OCI-LY7 (cell line): ENCODE measurements around the gene USP46. TPM values are rescaled to one million over a fixed set of nuclear protein-coding genes. Genes with fewer than 3 reads are reported as not detected.

ENCODE experiments used
- BruUV-seq: library from RNA; stranded (reverse); fragments of 400-500 nt; replicated peaks from 2 replicates; lab custom pipeline; 2021; lab: Mats Ljungman, UMichigan
- CTCF ChIA-PET: fragments of 300-600 bp; sonication (Branson Sonifier 250); formaldehyde crosslinking; loops from one replicate; lab custom pipeline; 2022; ENCODE audit warnings: antibody characterized with exemption; ENCODE audit not compliant: unreplicated experiment; lab: Charles Lee
- POLR2A ChIA-PET: fragments of 300-600 bp; sonication (Branson Sonifier 250); formaldehyde crosslinking; loops from one replicate; lab custom pipeline; 2022; ENCODE audit warnings: antibody characterized with exemption; lab: Charles Lee
- DNase-seq: peaks from one replicate; pipeline ENCODE4 v3.0.0-alpha.2; 2015; ENCODE audit warnings: low spot score
- H2AFZ ChIP-seq: fragments of 200-600 bp; sonication (generic), shearing (Covaris generic); 2 replicates; pipeline ENCODE4 v1.6.1; 2014; ENCODE audit warnings: mild to moderate bottlenecking, antibody characterized with exemption, low read length, moderate library complexity
- H3K27ac ChIP-seq: fragments of 200-600 bp; sonication (generic); 2 replicates; pipeline ENCODE4 v1.5.1; 2014; ENCODE audit warnings: mixed run types, low read depth, mild to moderate bottlenecking, moderate library complexity, low read length, inconsistent platforms; ENCODE audit not compliant: poor library complexity, severe bottlenecking
- H3K36me3 ChIP-seq: fragments of 200-600 bp; sonication (generic); 2 replicates; pipeline ENCODE4 v1.6.1; 2014; ENCODE audit warnings: mild to moderate bottlenecking, antibody characterized with exemption, low read length, moderate library complexity, mixed read lengths; ENCODE audit not compliant: insufficient read depth
- H3K4me1 ChIP-seq: fragments of 200-600 bp; sonication (generic); 2 replicates; pipeline ENCODE4 v1.5.1; 2014; ENCODE audit warnings: mild to moderate bottlenecking, low read length; ENCODE audit not compliant: insufficient read depth, poor library complexity, severe bottlenecking
- H3K4me2 ChIP-seq: fragments of 200-600 bp; sonication (generic); 2 replicates; pipeline ENCODE4 v1.6.1; 2014; ENCODE audit warnings: mild to moderate bottlenecking, low read length
- H3K4me3 ChIP-seq: fragments of 200-600 bp; sonication (generic); 2 replicates; pipeline ENCODE4 v1.5.1; 2014; ENCODE audit warnings: mild to moderate bottlenecking, low read depth, low read length; ENCODE audit not compliant: poor library complexity, severe bottlenecking
- H3K79me2 ChIP-seq: fragments of 200-600 bp; sonication (generic); 2 replicates; pipeline ENCODE4 v1.6.1; 2016; ENCODE audit warnings: low read depth, mild to moderate bottlenecking, low read length, moderate library complexity, mixed read lengths; ENCODE audit not compliant: insufficient read depth
- H3K9me2 ChIP-seq: fragments of 200-600 bp; sonication (generic); 2 replicates; pipeline ENCODE4 v1.6.1; 2016; ENCODE audit warnings: mild to moderate bottlenecking, low read length, mixed read lengths; ENCODE audit not compliant: insufficient read depth
- H3K9me3 ChIP-seq: fragments of 200-600 bp; sonication (generic); 2 replicates; pipeline ENCODE4 v1.6.1; 2014; ENCODE audit warnings: mild to moderate bottlenecking, mixed run types, low read length, mixed read lengths
- H4K20me1 ChIP-seq: fragments of 200-600 bp; sonication (generic); 2 replicates; pipeline ENCODE4 v1.6.1; 2014; ENCODE audit warnings: mild to moderate bottlenecking, antibody characterized with exemption, low read length, moderate library complexity, mixed read lengths; ENCODE audit not compliant: insufficient read depth
- EZH2phosphoT487 ChIP-seq: fragments of 200-600 bp; sonication (generic); IDR thresholded peaks from 2 replicates; pipeline ENCODE4 v1.6.1; 2018; ENCODE audit warnings: low read depth, borderline replicate concordance, mild to moderate bottlenecking, mixed run types, antibody characterized with exemption, low read length, moderate library complexity, mixed read lengths
- intact Hi-C: fragments of 100-400 bp; cut with micrococcal nuclease; formaldehyde crosslinking; loops from one replicate; pipeline ENCODE4 v1.10.0; 2022; ENCODE audit not compliant: unreplicated experiment
- total RNA-seq, 2 experiments: library from RNA; depleted of rRNA in 1 of 2; stranded (reverse); fragments of >200 nt in 1 of 2; shearing (Covaris generic) in 1 of 2; gene quantifications; 2 replicates each; pipeline ENCODE4 v1.2.3, GENCODE V29; 2014 to 2022
- TF ChIP-seq, protein P1 (sequence below): fragments of 200-600 bp; sonication (generic); conservative IDR thresholded peaks from 2 replicates; pipeline ENCODE4 v1.5.1; 2014; ENCODE audit warnings: mild to moderate bottlenecking, antibody characterized with exemption, low read length, moderate library complexity, mixed read lengths

USP46 gene
- total RNA-seq, 2 experiments from 2014 or later: 5.4 to 15.8 TPM

- H3K4me2 ChIP-seq: no peak overlapping the region
- H3K4me3 ChIP-seq: no peak overlapping the region
- peaks cover 22% of the 10 kb centered on the region for H3K36me3 ChIP-seq
- no peaks in the 10 kb centered on the region for H3K9me2 ChIP-seq
- peaks cover 21% of the 10 kb centered on the region for H3K4me1 ChIP-seq
- H4K20me1 ChIP-seq: no peaks in the 10 kb centered on the region
- BruUV-seq: no TSS peak
- H2AFZ ChIP-seq: no peak overlapping the region
- intact Hi-C loops: no loop called here
- TF ChIP-seq, protein P1, sequence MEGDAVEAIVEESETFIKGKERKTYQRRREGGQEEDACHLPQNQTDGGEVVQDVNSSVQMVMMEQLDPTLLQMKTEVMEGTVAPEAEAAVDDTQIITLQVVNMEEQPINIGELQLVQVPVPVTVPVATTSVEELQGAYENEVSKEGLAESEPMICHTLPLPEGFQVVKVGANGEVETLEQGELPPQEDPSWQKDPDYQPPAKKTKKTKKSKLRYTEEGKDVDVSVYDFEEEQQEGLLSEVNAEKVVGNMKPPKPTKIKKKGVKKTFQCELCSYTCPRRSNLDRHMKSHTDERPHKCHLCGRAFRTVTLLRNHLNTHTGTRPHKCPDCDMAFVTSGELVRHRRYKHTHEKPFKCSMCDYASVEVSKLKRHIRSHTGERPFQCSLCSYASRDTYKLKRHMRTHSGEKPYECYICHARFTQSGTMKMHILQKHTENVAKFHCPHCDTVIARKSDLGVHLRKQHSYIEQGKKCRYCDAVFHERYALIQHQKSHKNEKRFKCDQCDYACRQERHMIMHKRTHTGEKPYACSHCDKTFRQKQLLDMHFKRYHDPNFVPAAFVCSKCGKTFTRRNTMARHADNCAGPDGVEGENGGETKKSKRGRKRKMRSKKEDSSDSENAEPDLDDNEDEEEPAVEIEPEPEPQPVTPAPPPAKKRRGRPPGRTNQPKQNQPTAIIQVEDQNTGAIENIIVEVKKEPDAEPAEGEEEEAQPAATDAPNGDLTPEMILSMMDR: no peak
- TF ChIP-seq EZH2phosphoT487: no peak
- ChIA-PET CTCF (interaction anchor here (1.0 kb wide), 1 partner anchor 13 kb away, joined by 4 read pairs; no protein-coding TSS in a partner anchor), POLR2A (interaction anchor here (0.6 to 0.9 kb wide), 3 partner anchors 9 to 368 kb away, joined by 3 read pairs; no protein-coding TSS in a partner anchor)
- H3K27ac ChIP-seq: no peak overlapping the region
- peaks cover 6% of the 10 kb centered on the region; the same call in 1 of the 2 replicates for H3K79me2 ChIP-seq
- peaks cover 13% of the 10 kb centered on the region; the same call in 1 of the 2 replicates for H3K9me3 ChIP-seq
- no peak for DNase-seq
Observed at GRCh38 chr4:52661966-52662690, 3.0 kb upstream of the USP46 start.

DNA sequence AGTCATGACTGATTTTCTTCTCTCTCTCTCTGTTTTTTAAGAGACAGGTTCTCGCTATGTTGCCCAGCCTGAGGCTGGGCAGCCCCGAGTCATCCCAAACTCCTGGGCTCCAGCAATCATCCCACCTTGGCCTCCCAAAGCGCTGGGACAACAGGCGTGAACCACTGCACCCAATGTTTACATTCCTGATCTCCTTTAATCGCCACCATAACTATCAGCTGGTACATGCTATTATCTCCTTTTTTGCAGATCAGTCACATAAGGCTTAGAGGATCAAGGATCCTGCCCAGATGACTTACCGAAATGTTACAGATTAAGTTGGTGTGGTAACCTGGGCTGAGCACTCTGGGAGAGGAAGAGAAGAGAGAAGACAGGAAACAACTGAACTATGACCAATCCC lies 1.5 kb upstream of the USP46 start:
- TF ChIP-seq EZH2phosphoT487: no peak
- TF ChIP-seq, protein P1: no peak
- H3K4me3 ChIP-seq: no peak overlapping the region
- H3K27ac ChIP-seq: no peak overlapping the region
- peak overlapping the region; percentile 83 for H3K4me2 ChIP-seq
- CTCF ChIA-PET: no interaction called here
- H3K9me2 ChIP-seq: no peaks in the 10 kb centered on the region
- POLR2A ChIA-PET: interaction anchor here (0.5 to 1.0 kb wide), 2 partner anchors 53 to 700 kb away, joined by 3 to 4 read pairs; no protein-coding TSS in a partner anchor
- no peak for DNase-seq
- peaks cover 6% of the 10 kb centered on the region; the same call in 1 of the 2 replicates for H3K79me2 ChIP-seq
- H4K20me1 ChIP-seq: no peaks in the 10 kb centered on the region
- peaks cover 13% of the 10 kb centered on the region; the same call in 1 of the 2 replicates for H3K9me3 ChIP-seq
- intact Hi-C loops: no loop called here
- H3K4me1 ChIP-seq: peaks cover 21% of the 10 kb centered on the region
- peaks cover 22% of the 10 kb centered on the region for H3K36me3 ChIP-seq
- no peak overlapping the region for H2AFZ ChIP-seq
- BruUV-seq: no TSS peak
